Measurements from ENCODE around the gene SNX27.

SNX27 gene

GRCh38 chr1:151716771-151717631 lies 105.2 kb downstream of the SNX27 start, which contains the start of gene CELF3 (continued):
- TF ChIP-seq REST (tag by site-specific recombination; IDR thresholded peaks at IDR 0.05) (peak; percentile 100), ZFP69B (tag by site-specific recombination; IDR thresholded peaks at IDR 0.05) (peak; percentile 91), ZNF157 (tag by site-specific recombination; IDR thresholded peaks at IDR 0.05) (no peak), ZNF629 (tag by site-specific recombination; IDR thresholded peaks at IDR 0.05) (peak; percentile 62; the same call in 1 of the 2 replicates), BCL11A (tag by site-specific recombination; IDR thresholded peaks at IDR 0.05; ENCODE audit: low read depth) (0 out of 2 replicates have a peak, but pooled peaks have one; percentile 39), ZNF677 (tag by site-specific recombination; IDR thresholded peaks at IDR 0.05) (no peak), WT1 (tag by site-specific recombination; IDR thresholded peaks at IDR 0.05) (peak; percentile 91), ZNF19 (tag by site-specific recombination; IDR thresholded peaks at IDR 0.05; ENCODE audit: low read depth) (no peak), ZNF350 (tag by site-specific recombination; IDR thresholded peaks at IDR 0.05) (no peak), HOXD13 (CRISPR knock-in tag; IDR thresholded peaks at IDR 0.05; ENCODE audit: borderline replicate concordance) (no peak), ZNF133 (tag by site-specific recombination; IDR thresholded peaks at IDR 0.05) (no peak), ZNF26 (tag by site-specific recombination; IDR thresholded peaks at IDR 0.05) (no peak), ZIC2 (tag by site-specific recombination; IDR thresholded peaks at IDR 0.05) (peak; percentile 32; the same call in 1 of the 2 replicates), ZNF660 (tag by site-specific recombination; IDR thresholded peaks at IDR 0.05) (0 out of 2 replicates have a peak, but pooled peaks have one; percentile 49), ZNF558 (tag by site-specific recombination; IDR thresholded peaks at IDR 0.05) (peak; percentile 66), ZNF658 (tag by site-specific recombination; IDR thresholded peaks at IDR 0.05) (no peak), ZNF600 (tag by site-specific recombination; IDR thresholded peaks at IDR 0.05) (0 out of 2 replicates have a peak, but pooled peaks have one; percentile 38), KLF9 (tag by site-specific recombination; IDR thresholded peaks at IDR 0.05; ENCODE audit: low read depth) (peak; percentile 93), ZFP37 (tag by site-specific recombination; IDR thresholded peaks at IDR 0.05) (no peak), SP7 (tag by site-specific recombination; IDR thresholded peaks at IDR 0.05) (peak; percentile 79)
- TF ChIP-seq, protein P1, sequence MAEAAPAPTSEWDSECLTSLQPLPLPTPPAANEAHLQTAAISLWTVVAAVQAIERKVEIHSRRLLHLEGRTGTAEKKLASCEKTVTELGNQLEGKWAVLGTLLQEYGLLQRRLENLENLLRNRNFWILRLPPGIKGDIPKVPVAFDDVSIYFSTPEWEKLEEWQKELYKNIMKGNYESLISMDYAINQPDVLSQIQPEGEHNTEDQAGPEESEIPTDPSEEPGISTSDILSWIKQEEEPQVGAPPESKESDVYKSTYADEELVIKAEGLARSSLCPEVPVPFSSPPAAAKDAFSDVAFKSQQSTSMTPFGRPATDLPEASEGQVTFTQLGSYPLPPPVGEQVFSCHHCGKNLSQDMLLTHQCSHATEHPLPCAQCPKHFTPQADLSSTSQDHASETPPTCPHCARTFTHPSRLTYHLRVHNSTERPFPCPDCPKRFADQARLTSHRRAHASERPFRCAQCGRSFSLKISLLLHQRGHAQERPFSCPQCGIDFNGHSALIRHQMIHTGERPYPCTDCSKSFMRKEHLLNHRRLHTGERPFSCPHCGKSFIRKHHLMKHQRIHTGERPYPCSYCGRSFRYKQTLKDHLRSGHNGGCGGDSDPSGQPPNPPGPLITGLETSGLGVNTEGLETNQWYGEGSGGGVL (tag by site-specific recombination; IDR thresholded peaks at IDR 0.05), result peak; percentile 71
- TF ChIP-seq, protein P2, sequence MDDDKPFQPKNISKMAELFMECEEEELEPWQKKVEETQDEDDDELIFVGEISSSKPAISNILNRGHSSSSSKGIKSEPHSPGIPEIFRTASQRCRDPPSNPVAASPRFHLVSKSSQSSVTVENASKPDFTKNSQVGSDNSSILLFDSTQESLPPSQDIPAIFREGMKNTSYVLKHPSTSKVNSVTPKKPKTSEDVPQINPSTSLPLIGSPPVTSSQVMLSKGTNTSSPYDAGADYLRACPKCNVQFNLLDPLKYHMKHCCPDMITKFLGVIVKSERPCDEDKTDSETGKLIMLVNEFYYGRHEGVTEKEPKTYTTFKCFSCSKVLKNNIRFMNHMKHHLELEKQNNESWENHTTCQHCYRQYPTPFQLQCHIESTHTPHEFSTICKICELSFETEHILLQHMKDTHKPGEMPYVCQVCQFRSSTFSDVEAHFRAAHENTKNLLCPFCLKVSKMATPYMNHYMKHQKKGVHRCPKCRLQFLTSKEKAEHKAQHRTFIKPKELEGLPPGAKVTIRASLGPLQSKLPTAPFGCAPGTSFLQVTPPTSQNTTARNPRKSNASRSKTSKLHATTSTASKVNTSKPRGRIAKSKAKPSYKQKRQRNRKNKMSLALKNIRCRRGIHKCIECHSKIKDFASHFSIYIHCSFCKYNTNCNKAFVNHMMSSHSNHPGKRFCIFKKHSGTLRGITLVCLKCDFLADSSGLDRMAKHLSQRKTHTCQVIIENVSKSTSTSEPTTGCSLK (tag by site-specific recombination; IDR thresholded peaks at IDR 0.05), result no peak
- TF ChIP-seq, protein P3, sequence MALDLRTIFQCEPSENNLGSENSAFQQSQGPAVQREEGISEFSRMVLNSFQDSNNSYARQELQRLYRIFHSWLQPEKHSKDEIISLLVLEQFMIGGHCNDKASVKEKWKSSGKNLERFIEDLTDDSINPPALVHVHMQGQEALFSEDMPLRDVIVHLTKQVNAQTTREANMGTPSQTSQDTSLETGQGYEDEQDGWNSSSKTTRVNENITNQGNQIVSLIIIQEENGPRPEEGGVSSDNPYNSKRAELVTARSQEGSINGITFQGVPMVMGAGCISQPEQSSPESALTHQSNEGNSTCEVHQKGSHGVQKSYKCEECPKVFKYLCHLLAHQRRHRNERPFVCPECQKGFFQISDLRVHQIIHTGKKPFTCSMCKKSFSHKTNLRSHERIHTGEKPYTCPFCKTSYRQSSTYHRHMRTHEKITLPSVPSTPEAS (tag by site-specific recombination; IDR thresholded peaks at IDR 0.05), result no peak
- TF ChIP-seq, protein P4, sequence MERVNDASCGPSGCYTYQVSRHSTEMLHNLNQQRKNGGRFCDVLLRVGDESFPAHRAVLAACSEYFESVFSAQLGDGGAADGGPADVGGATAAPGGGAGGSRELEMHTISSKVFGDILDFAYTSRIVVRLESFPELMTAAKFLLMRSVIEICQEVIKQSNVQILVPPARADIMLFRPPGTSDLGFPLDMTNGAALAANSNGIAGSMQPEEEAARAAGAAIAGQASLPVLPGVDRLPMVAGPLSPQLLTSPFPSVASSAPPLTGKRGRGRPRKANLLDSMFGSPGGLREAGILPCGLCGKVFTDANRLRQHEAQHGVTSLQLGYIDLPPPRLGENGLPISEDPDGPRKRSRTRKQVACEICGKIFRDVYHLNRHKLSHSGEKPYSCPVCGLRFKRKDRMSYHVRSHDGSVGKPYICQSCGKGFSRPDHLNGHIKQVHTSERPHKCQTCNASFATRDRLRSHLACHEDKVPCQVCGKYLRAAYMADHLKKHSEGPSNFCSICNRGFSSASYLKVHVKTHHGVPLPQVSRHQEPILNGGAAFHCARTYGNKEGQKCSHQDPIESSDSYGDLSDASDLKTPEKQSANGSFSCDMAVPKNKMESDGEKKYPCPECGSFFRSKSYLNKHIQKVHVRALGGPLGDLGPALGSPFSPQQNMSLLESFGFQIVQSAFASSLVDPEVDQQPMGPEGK (tag by site-specific recombination; IDR thresholded peaks at IDR 0.05), result peak; percentile 88
- TF ChIP-seq, protein P5, sequence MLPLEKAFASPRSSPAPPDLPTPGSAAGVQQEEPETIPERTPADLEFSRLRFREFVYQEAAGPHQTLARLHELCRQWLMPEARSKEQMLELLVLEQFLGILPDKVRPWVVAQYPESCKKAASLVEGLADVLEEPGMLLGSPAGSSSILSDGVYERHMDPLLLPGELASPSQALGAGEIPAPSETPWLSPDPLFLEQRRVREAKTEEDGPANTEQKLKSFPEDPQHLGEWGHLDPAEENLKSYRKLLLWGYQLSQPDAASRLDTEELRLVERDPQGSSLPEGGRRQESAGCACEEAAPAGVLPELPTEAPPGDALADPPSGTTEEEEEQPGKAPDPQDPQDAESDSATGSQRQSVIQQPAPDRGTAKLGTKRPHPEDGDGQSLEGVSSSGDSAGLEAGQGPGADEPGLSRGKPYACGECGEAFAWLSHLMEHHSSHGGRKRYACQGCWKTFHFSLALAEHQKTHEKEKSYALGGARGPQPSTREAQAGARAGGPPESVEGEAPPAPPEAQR (tag by site-specific recombination; IDR thresholded peaks at IDR 0.05), result no peak; the same call in 1 of the 2 replicates
